GM21381 (cell line): ENCODE measurements around the gene C10orf90.

Experiments
- ATAC-seq: cut with Tn5 transposase; IDR thresholded peaks from one replicate; pipeline ENCODE4 v1.9.1; 2021; ENCODE audit warnings: mild to moderate bottlenecking, moderate library complexity; ENCODE audit not compliant: unreplicated experiment

Gene C10orf90

GRCh38 chr10:126638542-126638941 lies 32.0 kb downstream of the C10orf90 start:
- ATAC-seq, result no peak

GRCh38 chr10:126637501-126637900 lies 33.0 kb downstream of the C10orf90 start:
- ATAC-seq, result no peak

DNA sequence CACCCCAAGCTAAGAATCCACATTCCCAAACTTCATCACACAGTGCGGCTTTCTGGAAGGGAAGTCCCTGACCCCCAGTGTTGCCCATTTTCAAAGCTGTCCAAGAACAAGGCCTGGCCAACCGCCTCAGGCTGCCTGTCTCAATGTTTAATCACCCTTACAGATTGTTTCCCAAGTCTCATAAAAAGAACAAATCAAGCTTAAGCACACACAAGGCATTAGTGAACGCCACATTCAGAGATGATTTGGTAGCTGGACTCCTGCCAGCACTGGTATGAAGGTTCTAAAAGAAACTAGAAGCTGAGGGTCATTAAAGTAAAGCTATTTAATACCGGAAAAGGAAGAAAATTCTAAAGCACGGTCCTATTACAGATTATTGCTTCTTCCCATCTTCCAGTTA lies 35.6 kb downstream of the C10orf90 start:
- no peak for ATAC-seq

DNA sequence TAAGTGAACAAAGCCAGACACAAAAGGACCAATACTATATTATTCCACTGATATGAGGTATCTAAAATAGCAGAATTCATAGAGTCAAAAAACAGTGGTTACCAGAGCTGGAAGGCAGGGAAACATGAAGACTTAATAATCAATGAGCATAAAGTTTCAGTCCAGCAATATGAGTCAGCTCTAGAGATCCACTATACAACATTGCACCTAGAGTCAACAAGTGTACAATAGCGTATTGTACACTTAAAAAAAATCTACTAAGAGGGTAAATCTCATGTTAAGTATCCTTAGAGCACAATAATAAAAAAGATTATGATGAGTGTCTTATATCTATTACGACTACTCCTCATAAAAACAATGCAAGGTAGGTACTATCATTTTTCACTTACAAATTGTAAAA lies 36.1 kb downstream of the C10orf90 start:
- no peak for ATAC-seq

DNA sequence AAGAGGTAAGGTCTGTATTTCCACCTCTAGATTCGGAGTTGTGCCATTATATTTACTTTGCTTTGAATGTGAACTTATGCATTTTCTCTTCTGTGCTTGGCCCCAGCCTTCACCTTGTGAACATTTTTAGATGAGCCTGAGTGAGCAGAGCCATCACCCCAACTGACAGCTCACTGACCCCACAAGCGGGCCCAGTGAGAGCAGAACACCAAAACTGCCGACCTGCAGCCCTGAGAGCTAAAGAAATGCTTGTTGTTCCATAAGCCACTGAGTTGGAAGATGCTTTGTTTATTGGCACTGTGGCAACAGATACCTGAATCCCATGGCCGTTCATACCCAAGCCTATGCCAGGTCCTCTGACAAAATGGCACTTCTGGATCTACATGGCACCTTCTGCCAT lies 37.8 kb downstream of the C10orf90 start:
- no peak for ATAC-seq

- ATAC-seq, result no peak
These were observed 40.4 kb downstream of the C10orf90 start for GRCh38 chr10:126629925-126630624.

GRCh38 chr10:126628746-126629145 lies 41.7 kb downstream of the C10orf90 start:
- no peak for ATAC-seq

GRCh38 chr10:126621846-126622245 lies 48.6 kb downstream of the C10orf90 start:
- no peak for ATAC-seq

DNA sequence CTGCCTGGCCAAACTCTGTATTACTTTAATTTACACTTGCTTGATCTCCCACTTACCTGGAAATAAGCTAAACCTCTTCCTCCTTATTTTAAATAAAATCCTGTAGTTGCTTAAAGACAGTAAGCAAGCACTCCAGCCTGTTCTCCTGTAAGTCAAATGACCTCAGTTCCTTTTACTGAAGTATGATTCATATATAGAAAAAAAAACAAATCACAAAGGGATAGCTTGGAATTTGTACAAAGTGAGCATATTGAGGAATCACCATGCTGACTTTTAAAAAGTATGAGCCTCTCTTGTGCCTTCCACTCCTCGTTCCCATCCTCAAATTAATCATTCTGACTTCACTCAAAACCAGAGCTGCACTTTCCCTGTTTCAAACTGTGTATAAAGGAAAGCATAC lies 52.0 kb downstream of the C10orf90 start:
- ATAC-seq, result no peak

GRCh38 chr10:126617733-126618132 lies 52.8 kb downstream of the C10orf90 start:
- no peak for ATAC-seq

DNA sequence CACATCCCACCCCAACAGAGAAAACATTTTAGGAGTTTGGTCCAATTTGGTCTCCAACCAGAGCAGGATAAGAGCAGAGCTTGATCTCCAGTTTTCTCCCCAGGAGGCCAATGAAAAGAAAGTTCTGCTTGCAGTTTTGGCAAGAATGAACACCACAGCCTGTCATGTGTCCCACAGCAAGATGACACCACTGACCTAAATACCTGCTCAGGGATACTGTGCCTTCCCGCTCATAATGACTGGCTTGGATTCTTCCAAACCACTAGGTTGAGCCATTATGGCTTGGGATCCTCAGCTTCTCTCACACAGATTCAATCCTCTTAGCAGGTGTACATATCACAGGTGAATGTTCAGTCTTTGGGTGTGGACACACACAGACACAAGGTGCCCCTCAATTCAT lies 53.3 kb downstream of the C10orf90 start:
- no peak for ATAC-seq

- no peak for ATAC-seq
These were observed 53.8 kb downstream of the C10orf90 start for GRCh38 chr10:126616737-126617136.

GRCh38 chr10:126611303-126611702 lies 59.2 kb downstream of the C10orf90 start:
- ATAC-seq, result no peak

- ATAC-seq, result no peak
These were observed 60.9 kb downstream of the C10orf90 start for GRCh38 chr10:126609566-126609965.

DNA sequence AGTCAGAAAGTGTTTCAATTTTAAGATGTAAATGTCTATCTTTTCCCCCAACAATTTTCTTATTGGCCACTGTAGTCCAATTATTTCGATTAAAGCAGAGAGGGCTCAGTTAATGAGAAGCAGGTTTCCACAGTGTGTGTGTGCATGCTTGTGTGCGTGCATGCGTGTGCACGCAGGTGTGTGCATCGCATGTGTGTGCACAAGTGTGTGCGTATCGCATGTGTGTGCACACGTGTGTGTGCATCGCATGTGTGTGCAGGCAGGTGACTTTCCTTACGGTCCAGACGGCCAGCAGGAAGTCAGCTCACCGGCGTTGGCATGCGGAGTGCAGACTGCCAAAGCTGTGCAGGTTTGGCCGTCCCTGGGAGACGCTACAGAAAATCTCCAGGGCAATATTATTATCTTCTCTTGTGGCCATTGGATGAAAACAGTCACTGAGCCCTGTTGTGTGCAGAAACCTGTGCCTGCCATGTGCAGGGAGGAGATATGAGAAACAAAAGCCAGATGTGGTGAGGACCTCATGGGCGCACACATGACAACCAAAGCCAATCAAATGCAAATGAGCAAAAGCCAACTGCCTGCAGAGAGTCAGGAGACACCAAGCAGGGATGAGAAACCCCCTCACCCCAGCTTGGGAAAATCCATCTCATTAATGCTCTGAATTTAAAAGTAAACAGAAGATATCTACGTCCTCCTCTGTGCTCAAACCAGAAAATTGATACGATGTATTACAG lies 70.4 kb downstream of the C10orf90 start:
- ATAC-seq, result no peak

GRCh38 chr10:126598009-126598408 lies 72.5 kb downstream of the C10orf90 start:
- ATAC-seq, result no peak

DNA sequence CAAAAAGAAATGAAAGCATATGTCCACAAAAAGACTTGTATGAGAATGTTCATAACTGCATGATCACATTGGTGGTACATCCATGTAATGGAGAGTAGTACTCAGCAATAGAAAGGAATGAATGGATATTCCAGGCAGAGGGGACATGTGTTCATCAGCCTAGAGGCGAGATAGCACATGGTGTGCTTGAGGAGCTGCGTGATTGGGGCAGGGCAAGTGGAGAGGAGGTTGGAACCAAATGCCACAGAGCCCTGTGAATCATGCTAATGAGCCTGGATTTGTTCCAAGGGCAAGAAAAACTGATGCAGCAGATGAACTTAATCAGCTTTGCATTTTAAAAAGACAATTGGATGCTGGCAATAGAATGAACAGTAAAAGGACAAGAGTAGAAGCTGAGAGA lies 73.3 kb downstream of the C10orf90 start:
- ATAC-seq, result no peak

GRCh38 chr10:126596472-126597016 lies 73.9 kb downstream of the C10orf90 start:
- ATAC-seq, result no peak

DNA sequence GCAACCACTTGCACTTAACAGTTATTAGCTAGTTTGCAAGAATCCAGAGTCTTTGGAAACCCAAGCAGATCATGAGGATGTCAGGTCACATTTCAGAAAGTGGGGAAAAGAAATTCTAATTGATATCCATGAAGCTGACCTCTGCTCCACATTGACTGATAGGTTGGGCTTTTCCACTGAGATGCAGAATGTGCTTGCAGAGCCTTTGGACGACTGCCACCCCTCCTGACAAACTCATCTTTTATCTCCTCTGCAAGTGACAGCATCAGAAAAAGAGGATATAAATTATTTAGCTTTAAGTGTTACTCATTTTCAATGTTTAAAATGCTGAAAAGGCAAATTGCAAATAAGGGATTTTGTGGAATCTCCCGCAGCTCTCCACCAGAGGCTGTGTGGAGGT lies 75.3 kb downstream of the C10orf90 start:
- ATAC-seq, result no peak

DNA sequence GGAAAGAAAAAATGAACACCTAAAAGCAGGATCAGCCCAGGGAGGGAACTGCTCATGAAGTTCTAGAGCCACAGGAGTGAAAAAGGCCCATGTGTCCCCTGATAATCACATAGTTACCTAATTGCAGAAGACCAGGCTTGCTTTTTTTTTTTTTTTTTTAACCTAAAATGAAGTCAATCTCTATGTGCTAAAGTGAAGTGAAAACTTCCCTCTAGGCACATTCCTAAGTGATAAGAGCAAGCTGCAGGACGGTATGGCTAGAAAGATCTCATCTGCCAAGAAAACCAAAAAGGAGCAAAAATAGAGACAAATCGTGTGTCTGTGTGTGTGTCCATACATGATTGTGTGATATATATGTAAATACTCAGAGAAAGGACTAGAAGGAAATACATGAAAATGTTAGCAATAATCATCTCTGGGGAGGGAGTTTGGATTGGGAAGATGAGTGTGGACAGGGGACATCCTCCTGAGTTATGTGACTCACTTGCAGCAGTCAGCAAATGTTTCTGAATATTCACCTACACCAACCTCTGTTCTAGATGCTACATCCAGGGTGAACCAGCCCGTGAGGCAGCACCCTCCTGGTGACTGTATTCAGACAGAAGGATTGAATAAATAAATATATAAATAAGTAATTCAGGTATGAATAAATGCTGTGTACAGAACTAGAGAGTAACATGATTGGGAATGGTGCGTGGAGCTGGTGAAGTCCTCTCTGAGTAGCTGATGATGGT lies 76.4 kb downstream of the C10orf90 start:
- ATAC-seq, result no peak

DNA sequence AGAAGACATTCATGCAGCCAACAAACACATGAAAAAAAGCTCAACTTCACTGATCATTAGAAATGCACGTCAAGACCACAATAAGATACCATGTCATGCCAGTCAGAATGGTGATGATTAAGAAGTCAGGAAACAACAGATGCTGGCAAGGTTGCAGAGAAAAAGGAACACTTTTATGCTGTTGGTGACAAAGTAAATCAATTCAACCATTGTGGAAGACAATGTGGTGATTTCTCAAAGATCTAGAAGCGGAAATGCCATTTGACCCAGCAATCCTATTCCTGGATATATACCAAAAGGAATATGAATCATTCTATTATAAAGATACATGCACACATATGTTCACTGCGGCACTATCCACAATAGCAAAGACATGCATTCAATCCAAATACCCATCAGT lies 77.6 kb downstream of the C10orf90 start:
- ATAC-seq, result no peak

GRCh38 chr10:126588024-126588423 lies 82.5 kb downstream of the C10orf90 start:
- no peak for ATAC-seq
